ENCODE results near the gene ZFAND3. TPM values are rescaled to one million over a fixed set of nuclear protein-coding genes. Genes with fewer than 3 reads are reported as not detected.
"Not testable (repeated sequence)": the region's sequence is repeated elsewhere in the genome, so short reads cannot be mapped to it uniquely, and the experiment has no call there.

ZFAND3 gene
- polyA plus RNA-seq, 3 donors = 11.5 to 21.1 (median 11.7) TPM

GRCh38 chr6:37960139-37960935 lies 140.8 kb downstream of the ZFAND3 start:
- H4K20me1 ChIP-seq (ENCODE audit: insufficient read depth, low read length) = peaks cover 100% of the 10 kb centered on the region
- intact Hi-C loops (cut with micrococcal nuclease) = no loop called here
- H3K4me1 Mint-ChIP-seq = peaks cover 1% of the 10 kb centered on the region
- H3K36me3 ChIP-seq (replicated peaks in 1 of 2; ENCODE audit: control insufficient read depth in 1 of 2, insufficient read depth in 2 of 2, low read length in 2 of 2) = peaks cover 0 to 7% of the 10 kb centered on the region in 2 donors
- no peak for TF ChIP-seq CTCF (IDR thresholded peaks at IDR 0.05)
- H3K27ac Mint-ChIP-seq = no peak overlapping the region
- no peak overlapping the region for H3K9ac ChIP-seq (ENCODE audit: insufficient read depth, low read length, poor library complexity, severe bottlenecking)
- H3K4me2 ChIP-seq (replicated peaks; ENCODE audit: extremely low read depth, low read length, poor library complexity, severe bottlenecking) = no peak overlapping the region
- WGBS (ENCODE audit: insufficient coverage) = no CpG with 5 or more reads among the region's 4 CpGs
- no peak overlapping the region for H3K4me3 Mint-ChIP-seq
- H3K27me3 ChIP-seq (ENCODE audit: control insufficient read depth in 2 of 2, insufficient read depth in 2 of 2, low read length in 2 of 2) = no peaks in the 10 kb centered on the region
- no peaks in the 10 kb centered on the region for H3K27me3 Mint-ChIP-seq (ENCODE audit: low read depth in 3 of 3)
- peaks cover 7 to 28% of the 10 kb centered on the region in 2 donors for H3K36me3 Mint-ChIP-seq
- H3K4me3 ChIP-seq (replicated peaks in 1 of 3; ENCODE audit: low read depth in 2 of 3, low read length in 3 of 3) = no peak overlapping the region
- no peak overlapping the region for H3K27ac ChIP-seq (ENCODE audit: low read depth in 1 of 2, low read length in 2 of 2)
- no peaks in the 10 kb centered on the region for H3K4me1 ChIP-seq (ENCODE audit: control insufficient read depth in 1 of 2, insufficient read depth in 2 of 2, low read length in 2 of 2)
- peaks cover 0 to 8% of the 10 kb centered on the region in 2 donors for H3K9me3 ChIP-seq (replicated peaks in 1 of 2; ENCODE audit: control insufficient read depth in 1 of 2, insufficient read depth in 1 of 2, low read length in 2 of 2)
- H3K79me2 ChIP-seq (ENCODE audit: insufficient read depth, low read length) = peaks cover 70% of the 10 kb centered on the region
- H3K9me3 Mint-ChIP-seq = peaks cover 0 to 8% (median 3%) of the 10 kb centered on the region in 7 donors
- DNase-seq = no peak
- H2AFZ ChIP-seq (ENCODE audit: insufficient read depth, low read depth, low read length, poor library complexity, severe bottlenecking) = no peak overlapping the region

GRCh38 chr6:37962481-37963080 lies 143.1 kb downstream of the ZFAND3 start:
- 98% methylated on average over 16 of the region's 17 CpGs for WGBS (ENCODE audit: insufficient coverage)
- H3K4me2 ChIP-seq (replicated peaks; ENCODE audit: extremely low read depth, low read length, poor library complexity, severe bottlenecking); H2AFZ ChIP-seq (ENCODE audit: insufficient read depth, low read depth, low read length, poor library complexity, severe bottlenecking); H3K9me3 Mint-ChIP-seq; intact Hi-C loops (cut with micrococcal nuclease); H3K27me3 ChIP-seq (ENCODE audit: control insufficient read depth in 2 of 2, insufficient read depth in 2 of 2, low read length in 2 of 2); DNase-seq; H3K9me3 ChIP-seq (replicated peaks in 1 of 2; ENCODE audit: control insufficient read depth in 1 of 2, insufficient read depth in 1 of 2, low read length in 2 of 2); H3K27ac ChIP-seq (ENCODE audit: low read depth in 1 of 2, low read length in 2 of 2); H3K4me1 Mint-ChIP-seq; H3K36me3 ChIP-seq (replicated peaks in 1 of 2; ENCODE audit: control insufficient read depth in 1 of 2, insufficient read depth in 2 of 2, low read length in 2 of 2); H3K9ac ChIP-seq (ENCODE audit: insufficient read depth, low read length, poor library complexity, severe bottlenecking); H3K27me3 Mint-ChIP-seq (ENCODE audit: low read depth in 3 of 3); H3K4me1 ChIP-seq (ENCODE audit: control insufficient read depth in 1 of 2, insufficient read depth in 2 of 2, low read length in 2 of 2); H3K4me3 Mint-ChIP-seq; H3K4me3 ChIP-seq (replicated peaks in 1 of 3; ENCODE audit: low read depth in 2 of 3, low read length in 3 of 3); H3K27ac Mint-ChIP-seq: not testable (repeated sequence)
- Histone ChIP-seq H3K79me2 (ENCODE audit: insufficient read depth, low read length) (peaks cover 67% of the 10 kb centered on the region), H4K20me1 (ENCODE audit: insufficient read depth, low read length) (peaks cover 100% of the 10 kb centered on the region)
- H3K36me3 Mint-ChIP-seq = peaks cover 8 to 38% of the 10 kb centered on the region in 2 donors

All from CD14-positive monocyte (primary cell).